Fibroblast of lung (primary cell): ENCODE data around the gene HMX1.

Source experiments
- CTCF ChIP-seq, 2 donors: IDR thresholded peaks in 1 of 2; conservative IDR thresholded peaks in 1 of 2; 1 replicate in 1 of 2; 2 replicates in 1 of 2; pipeline ENCODE4 v1.5.1; 2011 to 2012; ENCODE audit warnings: low read length in 2 of 2, control low read depth in 1 of 2, inconsistent platforms in 1 of 2, low read depth in 1 of 2, mild to moderate bottlenecking in 1 of 2
- EZH2 ChIP-seq: IDR thresholded peaks from 2 replicates; pipeline ENCODE4 v1.5.1; 2012; ENCODE audit warnings: low read length, control low read depth, mild to moderate bottlenecking; ENCODE audit errors: missing control alignments

- TF ChIP-seq CTCF (conservative IDR thresholded peaks at IDR 0.05 in 1 of 2, IDR thresholded peaks at IDR 0.05 in 1 of 2; ENCODE audit: low read depth in 1 of 2, low read length in 2 of 2) = no peak
- TF ChIP-seq EZH2 = no peak
These were observed 3.9 kb downstream of the HMX1 start for GRCh38 chr4:8867624-8868320.
